IPS-NIHi7 (cell line): Measurements from ENCODE around the gene SEMA3D.

Experiments
- DNase-seq: peaks from one replicate; pipeline ENCODE4 v3.0.0; 2012; ENCODE audit warnings: mixed read lengths; ENCODE audit errors: extremely low spot score

The SEMA3D gene

GRCh38 chr7:85126383-85126782 is 60.5 kb downstream of the SEMA3D start:
- DNase-seq, result no peak

- DNase-seq, result no peak
These were observed 61.2 kb downstream of the SEMA3D start for GRCh38 chr7:85125651-85126131.

GRCh38 chr7:85125176-85125575 is 61.7 kb downstream of the SEMA3D start:
- no peak for DNase-seq

- no peak for DNase-seq
These were observed 66.9 kb downstream of the SEMA3D start for GRCh38 chr7:85119934-85120333.

- DNase-seq, result no peak
These were observed 71.0 kb downstream of the SEMA3D start for GRCh38 chr7:85115862-85116261.

- no peak for DNase-seq
These were observed 71.8 kb downstream of the SEMA3D start for GRCh38 chr7:85115006-85115405.

GRCh38 chr7:85114342-85114741 is 72.5 kb downstream of the SEMA3D start:
- peak; percentile 7 for DNase-seq

GRCh38 chr7:85111761-85112160 is 75.1 kb downstream of the SEMA3D start:
- no peak for DNase-seq

GRCh38 chr7:85106719-85107118 is 80.1 kb downstream of the SEMA3D start:
- DNase-seq, result no peak

- DNase-seq, result no peak
These were observed 82.2 kb downstream of the SEMA3D start for GRCh38 chr7:85104432-85105205.

- DNase-seq, result no peak
These were observed 82.9 kb downstream of the SEMA3D start for GRCh38 chr7:85103962-85104361.

GRCh38 chr7:85103357-85103756 is 83.5 kb downstream of the SEMA3D start:
- DNase-seq, result no peak

- no peak for DNase-seq
These were observed 84.0 kb downstream of the SEMA3D start for GRCh38 chr7:85102813-85103350.

- no peak for DNase-seq
These were observed 85.5 kb downstream of the SEMA3D start for GRCh38 chr7:85101347-85101746.

- DNase-seq, result no peak
These were observed 89.0 kb downstream of the SEMA3D start for GRCh38 chr7:85097844-85098243.

- no peak for DNase-seq
These were observed 91.0 kb downstream of the SEMA3D start for GRCh38 chr7:85095806-85096205.

GRCh38 chr7:85095366-85095765 is 91.5 kb downstream of the SEMA3D start:
- DNase-seq, result no peak

GRCh38 chr7:85094046-85094725 is 92.7 kb downstream of the SEMA3D start:
- no peak for DNase-seq

- DNase-seq, result no peak
These were observed 95.3 kb downstream of the SEMA3D start for GRCh38 chr7:85091565-85091928.

GRCh38 chr7:85090919-85091564 is 95.8 kb downstream of the SEMA3D start:
- DNase-seq, result no peak

GRCh38 chr7:85090143-85090542 is 96.7 kb downstream of the SEMA3D start:
- no peak for DNase-seq

- DNase-seq, result no peak
These were observed 105.0 kb downstream of the SEMA3D start for GRCh38 chr7:85081846-85082245.
